Keratinocyte (primary cell): Measurements from ENCODE around the gene GOLM1. TPM values are rescaled to one million over a fixed set of nuclear protein-coding genes. Genes with fewer than 3 reads are reported as not detected.

Experiments used
- DNase-seq: peaks from one replicate; pipeline ENCODE4 v3.0.0-alpha.2; 2011; ENCODE audit warnings: low read depth, missing footprints, low spot score
- FAIRE-seq: peaks from 2 replicates; lab custom pipeline; 2011; peaks lifted over from hg19 to GRCh38; lab: Jason Lieb, UNC
- H2AFZ ChIP-seq: 2 replicates; pipeline ENCODE4 v1.6.0; 2012; ENCODE audit warnings: low read length, control low read depth, inconsistent platforms; ENCODE audit not compliant: control insufficient read depth
- H3K27ac ChIP-seq: 2 replicates; pipeline ENCODE4 v1.5.1; 2011; ENCODE audit warnings: low read length; ENCODE audit not compliant: control insufficient read depth, insufficient read depth
- H3K27me3 ChIP-seq: 3 replicates; pipeline ENCODE4 v1.6.0; 2011; ENCODE audit warnings: low read length; ENCODE audit not compliant: control insufficient read depth, insufficient read depth; ENCODE audit errors: extremely low read depth
- H3K36me3 ChIP-seq, 2 experiments: 2 replicates in 1 of 2; 3 replicates in 1 of 2; pipeline ENCODE4 v1.5.1; 2011; ENCODE audit warnings: low read length in 2 of 2, mild to moderate bottlenecking in 1 of 2; ENCODE audit not compliant: control insufficient read depth in 2 of 2, insufficient read depth in 2 of 2; ENCODE audit errors: extremely low read depth in 1 of 2
- H3K4me1 ChIP-seq: 3 replicates; pipeline ENCODE4 v1.5.1; 2011; ENCODE audit warnings: low read length; ENCODE audit not compliant: control insufficient read depth, insufficient read depth; ENCODE audit errors: extremely low read depth
- H3K4me2 ChIP-seq: 3 replicates; pipeline ENCODE4 v1.6.0; 2011; ENCODE audit warnings: low read depth, low read length; ENCODE audit not compliant: control insufficient read depth, insufficient read depth; ENCODE audit errors: extremely low read depth
- H3K4me3 ChIP-seq, 3 experiments: fragments of 200-600 bp in 1 of 3; sonication (generic) in 1 of 3; 2 replicates in 2 of 3; 3 replicates in 1 of 3; pipeline ENCODE4 v1.5.1; 2011 to 2016; ENCODE audit warnings: low read length in 3 of 3, mild to moderate bottlenecking in 3 of 3, control low read depth in 2 of 3, inconsistent platforms in 1 of 3, low read depth in 1 of 3, mixed read lengths in 1 of 3, mixed run types in 1 of 3, moderate library complexity in 1 of 3; ENCODE audit not compliant: control insufficient read depth in 2 of 3, insufficient read depth in 2 of 3; ENCODE audit errors: extremely low read depth in 1 of 3
- H3K79me2 ChIP-seq: 2 replicates; pipeline ENCODE4 v1.6.0; 2012; ENCODE audit warnings: low read length; ENCODE audit not compliant: control insufficient read depth, insufficient read depth
- H3K9ac ChIP-seq: 3 replicates; pipeline ENCODE4 v1.6.0; 2011; ENCODE audit warnings: low read length; ENCODE audit not compliant: control insufficient read depth, insufficient read depth; ENCODE audit errors: extremely low read depth
- H3K9me1 ChIP-seq: 3 replicates; pipeline ENCODE4 v1.6.0; 2011; ENCODE audit warnings: low read length; ENCODE audit not compliant: control insufficient read depth, insufficient read depth; ENCODE audit errors: extremely low read depth
- H3K9me3 ChIP-seq: 2 replicates; pipeline ENCODE4 v1.5.1; 2012; ENCODE audit warnings: low read depth, low read length; ENCODE audit not compliant: control insufficient read depth
- H4K20me1 ChIP-seq: 3 replicates; pipeline ENCODE4 v1.6.0; 2011; ENCODE audit warnings: low read length; ENCODE audit not compliant: control insufficient read depth, insufficient read depth; ENCODE audit errors: extremely low read depth
- CTCF ChIP-seq, 3 experiments: IDR thresholded peaks in 1 of 3; conservative IDR thresholded peaks in 1 of 3; optimal IDR thresholded peaks in 1 of 3; 2 replicates in 2 of 3; 3 replicates in 1 of 3; pipeline versions ENCODE3 to v1.5.1; 2011; ENCODE audit warnings: low read length in 3 of 3, mild to moderate bottlenecking in 3 of 3, moderate library complexity in 2 of 3, control low read depth in 1 of 3, inconsistent platforms in 1 of 3; ENCODE audit not compliant: insufficient read depth in 2 of 3; ENCODE audit errors: extremely low read depth in 1 of 3
- EZH2 ChIP-seq: IDR thresholded peaks from one replicate; pipeline ENCODE4 v1.6.1; 2012; ENCODE audit warnings: inconsistent platforms, mild to moderate bottlenecking, low read length, moderate library complexity
- dilution Hi-C: fragments of 300-500 bp; cut with MboI; formaldehyde crosslinking; loops from one replicate; pipeline ENCODE4 v1.7.0; 2020; ENCODE audit warnings: low sequenced_read_pairs; ENCODE audit not compliant: extremely low pct_ligation_motif_present
- polyA plus RNA-seq, 5 experiments: library from polyadenylated mRNA; depleted of rRNA in 3 of 5; stranded (reverse) in 3 of 5; stranded (forward) in 1 of 5; unstranded in 1 of 5; fragments of >200 nt; gene quantifications; 1 replicate in 1 of 5; 2 replicates in 3 of 5; 3 replicates in 1 of 5; pipeline versions ENCODE4 v1.2.1 to v1.2.3, GENCODE V29; 2011 to 2012; ENCODE audit warnings: missing spikeins in 2 of 5, low read depth in 1 of 5, low replicate concordance in 1 of 5

Gene GOLM1
- polyA plus RNA-seq, 1 donor (not counting 4 experiments of a cell fraction or from before 2014, with no cell fraction given) = 17.3 TPM

- Histone ChIP-seq H3K27me3 (no peaks in the 10 kb centered on the region), H2AFZ (no peak overlapping the region), H3K9ac (no peak overlapping the region), H4K20me1 (no peaks in the 10 kb centered on the region), H3K4me1 (no peaks in the 10 kb centered on the region), H3K79me2 (no peaks in the 10 kb centered on the region), H3K4me2 (no peak overlapping the region), H3K27ac (no peak overlapping the region), H3K36me3 (no peaks in the 10 kb centered on the region), H3K9me3 (no peaks in the 10 kb centered on the region), H3K4me3 (no peak overlapping the region), H3K9me1 (no peaks in the 10 kb centered on the region)
- FAIRE-seq = no peak
- DNase-seq = no peak
- dilution Hi-C loops = no loop called here
- no peak for TF ChIP-seq CTCF (optimal IDR thresholded peaks at IDR 0.05 in 1 of 3, IDR thresholded peaks at IDR 0.05 in 1 of 3, conservative IDR thresholded peaks at IDR 0.05 in 1 of 3; ENCODE audit: extremely low read depth in 1 of 3, insufficient read depth in 2 of 3, low read length in 3 of 3)
- no peak for TF ChIP-seq EZH2
Measured at GRCh38 chr9:86116425-86116824, 17.1 kb upstream of the GOLM1 start.

- H3K4me2 ChIP-seq = no peak overlapping the region
- dilution Hi-C loops = no loop called here
Measured at GRCh38 chr9:86115886-86116285, 16.5 kb upstream of the GOLM1 start.

More at GRCh38 chr9:86115886-86116285, 16.5 kb upstream of the GOLM1 start:
- H3K27ac ChIP-seq = no peak overlapping the region
- H3K9ac ChIP-seq = no peak overlapping the region
- H3K27me3 ChIP-seq = no peaks in the 10 kb centered on the region
- H2AFZ ChIP-seq = no peak overlapping the region
- no peaks in the 10 kb centered on the region for H3K9me3 ChIP-seq
- no peaks in the 10 kb centered on the region for H3K36me3 ChIP-seq
- TF ChIP-seq CTCF (optimal IDR thresholded peaks at IDR 0.05 in 1 of 3, IDR thresholded peaks at IDR 0.05 in 1 of 3, conservative IDR thresholded peaks at IDR 0.05 in 1 of 3; ENCODE audit: extremely low read depth in 1 of 3, insufficient read depth in 2 of 3, low read length in 3 of 3) = no peak
- TF ChIP-seq EZH2 = no peak
- no peak for DNase-seq
- no peaks in the 10 kb centered on the region for H4K20me1 ChIP-seq
- no peaks in the 10 kb centered on the region for H3K4me1 ChIP-seq
- H3K4me3 ChIP-seq = no peak overlapping the region
- H3K9me1 ChIP-seq = no peaks in the 10 kb centered on the region
- no peaks in the 10 kb centered on the region for H3K79me2 ChIP-seq
- FAIRE-seq = no peak
